ENCODE results near the gene PPIL4.
"Not testable (repeated sequence)": the region's sequence is repeated elsewhere in the genome, so short reads cannot be mapped to it uniquely, and the experiment has no call there.

The PPIL4 gene

GRCh38 chr6:149515494-149515893, 30.3 kb downstream of the PPIL4 start:
- DNase-seq: no peak

DNA sequence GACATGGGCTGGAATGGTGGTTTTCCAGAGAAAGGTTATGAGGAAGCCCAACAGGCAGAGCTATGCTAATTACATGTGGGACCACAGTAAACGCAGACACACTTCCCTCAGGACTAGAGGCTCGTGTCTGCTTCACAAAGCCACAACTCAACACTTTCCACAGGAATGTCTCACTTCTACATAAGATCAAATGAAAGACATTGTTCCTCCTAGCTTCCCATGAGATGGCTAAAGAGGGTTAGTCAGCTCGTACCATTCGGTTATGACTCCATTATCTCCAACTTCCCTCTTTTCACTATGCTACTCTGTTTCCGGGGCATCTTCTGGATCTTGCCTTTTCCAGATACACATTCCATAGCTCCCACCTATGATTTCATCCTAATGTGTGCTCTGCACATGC, 31.9 kb downstream of the PPIL4 start:
- DNase-seq: no peak

GRCh38 chr6:149510793-149511512, 34.9 kb downstream of the PPIL4 start:
- no peak for DNase-seq

GRCh38 chr6:149508485-149508884, 37.4 kb downstream of the PPIL4 start:
- no peak for DNase-seq

DNA sequence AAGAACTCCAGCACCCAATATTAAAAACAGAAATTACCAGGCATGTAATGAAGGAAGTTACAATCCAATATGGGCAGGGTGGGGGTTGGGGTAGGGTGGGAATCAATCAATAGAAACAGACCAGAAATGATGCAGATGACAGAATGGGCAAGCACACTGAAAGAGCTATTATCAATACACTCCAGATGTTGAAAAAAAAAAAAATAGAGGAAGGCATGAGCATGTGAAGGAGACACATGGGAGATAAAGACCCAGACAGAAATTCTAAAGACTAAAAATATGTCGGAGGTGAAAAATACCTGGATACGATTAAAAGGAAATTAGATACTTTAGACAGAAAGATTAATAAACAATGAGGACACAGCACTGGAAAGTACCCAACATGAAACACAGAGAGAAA, 42.0 kb downstream of the PPIL4 start:
- DNase-seq: no peak

- DNase-seq: no peak
These were observed 42.6 kb downstream of the PPIL4 start for GRCh38 chr6:149503276-149503675.

GRCh38 chr6:149501768-149502167, 44.1 kb downstream of the PPIL4 start:
- no peak for DNase-seq

GRCh38 chr6:149501201-149501600, 44.6 kb downstream of the PPIL4 start:
- no peak for DNase-seq

DNA sequence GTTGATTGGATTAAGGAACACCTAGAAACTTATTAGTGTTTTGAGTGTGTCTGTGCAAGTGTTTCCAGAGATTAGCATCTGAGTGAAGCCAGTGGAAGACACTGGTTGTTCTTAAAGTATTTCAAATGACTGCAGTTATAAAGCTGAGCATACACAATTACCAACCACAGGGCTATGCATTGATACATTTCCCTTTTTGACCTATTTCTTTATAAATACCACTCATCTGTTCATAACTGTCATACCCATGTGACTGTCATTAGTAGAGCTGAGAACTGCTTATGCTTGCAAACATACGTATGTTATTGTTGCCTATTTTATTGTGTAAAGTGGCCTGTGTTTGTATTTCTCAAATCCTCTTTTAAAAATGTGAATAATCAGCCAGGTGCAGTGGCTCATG, 45.7 kb downstream of the PPIL4 start:
- DNase-seq: no peak

- DNase-seq: no peak
These were observed 46.8 kb downstream of the PPIL4 start for GRCh38 chr6:149499066-149499465.

DNA sequence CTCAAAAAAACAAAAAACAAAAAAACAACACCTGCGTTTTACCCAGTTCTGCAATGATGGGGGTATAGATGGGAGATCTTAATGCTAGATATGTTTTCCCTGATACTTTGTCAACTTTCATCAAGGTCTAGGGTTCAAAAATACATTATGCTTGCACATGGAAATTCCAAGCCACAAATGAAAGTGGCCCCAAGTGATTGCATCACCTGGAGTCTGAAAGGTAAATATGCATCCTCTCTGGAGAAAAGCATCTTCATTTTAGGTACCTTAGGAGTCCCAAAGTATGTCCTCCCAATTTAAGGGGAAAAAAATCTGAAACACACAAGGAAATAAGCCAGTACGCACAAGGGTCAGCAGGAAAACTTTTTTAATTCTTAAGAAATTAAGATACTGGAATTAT, 48.5 kb downstream of the PPIL4 start:
- DNase-seq: no peak

DNA sequence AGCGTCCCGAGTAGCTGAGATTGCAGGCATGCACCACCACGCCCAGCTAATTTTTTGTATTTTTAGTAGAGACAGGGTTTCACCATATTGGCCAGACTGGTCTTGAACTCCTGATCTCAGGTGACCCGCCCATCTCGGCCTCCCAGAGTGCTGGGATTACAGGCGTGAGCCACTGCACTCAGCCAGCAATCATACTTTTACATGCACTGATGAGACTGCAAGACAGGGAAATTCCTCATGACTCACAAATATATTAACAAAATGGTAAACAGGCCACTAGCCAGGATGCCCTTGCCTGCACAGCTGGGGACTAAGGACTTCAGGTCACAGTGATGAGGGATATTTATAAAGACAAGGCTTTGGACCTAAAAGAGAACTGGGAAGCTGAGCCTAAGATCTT, 49.2 kb downstream of the PPIL4 start:
- not testable (repeated sequence) for DNase-seq

GRCh38 chr6:149495349-149496016, 50.4 kb downstream of the PPIL4 start:
- DNase-seq: not testable (repeated sequence)

DNA sequence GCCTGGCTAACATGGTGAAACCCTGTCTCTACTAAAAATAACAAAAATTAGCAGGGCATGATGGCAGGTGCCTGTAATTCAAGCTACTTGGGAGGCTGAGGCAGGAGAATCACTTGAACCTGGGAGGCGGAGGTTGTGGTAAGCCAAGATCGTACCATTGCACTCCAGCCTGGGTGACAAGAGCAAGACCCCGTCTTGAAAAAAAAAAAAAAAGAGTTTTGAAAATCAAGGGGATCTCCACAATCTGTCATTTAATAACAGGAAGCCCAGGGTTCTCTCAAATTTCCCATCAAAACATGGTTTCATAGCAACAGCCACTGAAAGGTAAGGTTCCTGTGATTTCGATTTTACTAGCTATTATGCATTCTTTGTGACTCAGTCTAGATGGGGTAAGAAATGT, 51.0 kb downstream of the PPIL4 start:
- peak; percentile 51 for DNase-seq

- no peak for DNase-seq
These were observed 52.0 kb downstream of the PPIL4 start for GRCh38 chr6:149493761-149494320.

DNA sequence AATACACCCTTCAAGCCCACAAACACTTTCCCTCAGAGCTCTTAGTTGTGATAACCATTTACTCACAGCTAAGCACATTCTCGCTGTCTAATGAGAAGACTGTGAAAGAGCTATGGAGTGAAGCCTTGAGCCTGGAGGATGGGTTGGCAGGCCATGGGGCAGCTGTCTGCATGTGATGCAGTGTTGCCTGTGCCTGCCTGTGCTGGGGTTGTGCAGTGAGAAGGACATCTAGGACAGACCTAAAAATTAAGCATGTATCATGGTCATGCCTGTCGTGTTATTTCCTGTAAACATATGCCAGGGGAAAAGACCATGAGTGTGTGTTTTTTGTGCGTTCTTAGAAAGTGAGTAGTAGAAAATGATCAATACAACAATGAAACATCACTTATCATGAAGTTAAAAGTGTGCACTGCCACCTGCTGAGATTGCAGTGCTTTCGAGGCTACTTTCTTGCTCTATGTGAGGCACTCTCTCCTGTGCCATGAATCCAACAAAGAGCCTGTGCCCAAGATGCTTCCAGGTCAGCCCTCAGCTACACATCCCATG, 53.0 kb downstream of the PPIL4 start:
- DNase-seq: no peak

DNA sequence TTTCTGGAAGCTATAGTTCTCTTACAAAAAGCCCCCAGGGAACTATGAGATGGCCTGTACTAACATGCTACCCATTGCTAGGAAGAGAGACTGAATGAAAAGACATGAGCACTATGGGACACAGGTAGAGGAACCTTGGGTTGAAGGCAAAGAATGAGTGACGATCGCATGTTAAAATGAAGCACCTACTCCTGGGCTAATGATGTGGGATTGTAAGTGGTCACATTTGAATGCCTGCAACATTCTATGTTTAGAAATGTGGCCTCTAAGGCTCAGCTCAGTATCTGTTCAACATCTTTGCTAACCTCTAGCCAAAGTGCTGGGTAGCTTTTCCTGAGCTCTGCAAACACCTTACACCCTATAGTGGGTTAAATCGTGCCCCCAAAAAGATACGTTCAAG, 55.9 kb downstream of the PPIL4 start:
- DNase-seq: no peak

GRCh38 chr6:149488815-149489214, 57.0 kb downstream of the PPIL4 start:
- DNase-seq: no peak

GRCh38 chr6:149487316-149487715, 58.5 kb downstream of the PPIL4 start:
- no peak for DNase-seq

GRCh38 chr6:149484733-149485700, 60.8 kb downstream of the PPIL4 start, which contains the start of gene ZC3H12D:
Gene ZC3H12D, minus strand, starts transcription at chr6:149485014. Its CDS starts 10,471 bp downstream, at chr6:149474543.
- DNase-seq: peak; percentile 80

DNA sequence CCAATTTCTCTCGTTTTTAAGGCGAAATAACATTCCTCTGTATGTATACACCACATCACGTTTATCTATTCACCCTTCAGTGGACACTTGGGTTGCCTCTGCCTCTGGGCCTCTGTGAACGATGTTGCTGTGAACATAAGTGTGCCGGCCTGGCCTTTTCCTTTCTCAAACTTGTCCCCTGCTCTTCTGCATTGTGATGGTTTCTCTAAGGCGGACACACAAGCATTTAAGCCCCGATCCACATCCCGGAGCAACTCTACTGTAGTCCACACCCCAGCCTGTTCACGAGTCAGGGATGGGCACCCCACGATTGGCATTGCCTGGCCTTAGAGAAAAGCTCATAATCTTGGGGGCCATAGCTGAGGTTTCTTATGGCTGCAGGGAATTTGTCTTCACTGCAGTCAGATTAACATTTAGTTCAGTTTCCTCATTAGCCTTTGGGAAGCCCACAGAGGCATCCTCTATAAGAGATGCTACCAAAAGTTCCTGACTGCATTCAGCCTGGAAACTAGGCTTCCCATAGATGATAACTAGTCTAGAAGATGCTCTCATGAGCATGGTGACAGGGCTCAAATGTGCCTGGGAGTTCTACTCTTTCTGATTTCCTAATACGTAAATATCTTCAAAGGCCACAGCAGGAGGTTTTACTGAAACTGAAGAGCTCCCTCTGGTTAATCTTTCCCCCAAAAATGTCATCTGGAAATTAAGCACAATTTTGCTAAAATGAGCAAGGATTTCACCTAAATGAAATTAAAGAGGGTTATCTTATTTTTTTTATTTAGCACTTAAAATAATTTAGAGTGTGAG, 61.8 kb downstream of the PPIL4 start:
- DNase-seq: no peak

- no peak for DNase-seq
These were observed 62.5 kb downstream of the PPIL4 start for GRCh38 chr6:149483334-149483725.
